Measurements from ENCODE around the gene CCR8. TPM values are rescaled to one million over a fixed set of nuclear protein-coding genes. Genes with fewer than 3 reads are reported as not detected.

The CCR8 gene, protein sequence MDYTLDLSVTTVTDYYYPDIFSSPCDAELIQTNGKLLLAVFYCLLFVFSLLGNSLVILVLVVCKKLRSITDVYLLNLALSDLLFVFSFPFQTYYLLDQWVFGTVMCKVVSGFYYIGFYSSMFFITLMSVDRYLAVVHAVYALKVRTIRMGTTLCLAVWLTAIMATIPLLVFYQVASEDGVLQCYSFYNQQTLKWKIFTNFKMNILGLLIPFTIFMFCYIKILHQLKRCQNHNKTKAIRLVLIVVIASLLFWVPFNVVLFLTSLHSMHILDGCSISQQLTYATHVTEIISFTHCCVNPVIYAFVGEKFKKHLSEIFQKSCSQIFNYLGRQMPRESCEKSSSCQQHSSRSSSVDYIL
- not detected for total RNA-seq
- long read RNA-seq = 0 reads

DNA sequence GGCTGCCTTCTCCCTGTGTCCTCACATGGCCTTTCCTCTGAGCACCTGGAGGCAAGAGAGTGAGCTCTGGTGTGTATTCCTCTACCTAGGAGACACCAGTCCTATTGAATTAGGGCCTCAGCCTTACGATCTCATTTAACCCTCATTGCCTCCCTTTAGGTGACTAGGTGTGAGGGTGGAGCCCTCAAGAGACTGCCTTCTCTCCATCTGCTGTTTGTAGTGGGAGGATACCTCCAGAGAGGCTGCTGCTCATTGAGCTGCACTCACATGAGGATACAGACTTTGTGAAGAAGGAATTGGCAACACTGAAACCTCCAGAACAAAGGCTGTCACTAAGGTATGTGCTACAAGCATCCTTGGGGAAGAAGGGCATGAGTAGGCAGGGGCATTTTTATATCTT lies at the start of gene CCR8:
CCR8 (plus strand) TSS at position 217 of the 400 bp plus-strand sequence. CDS start 2,623 bp downstream, outside the sequence.
- ATAC-seq = peak; percentile 72
- intact Hi-C loops (cut with DNase I, micrococcal nuclease) = no loop called here

DNA sequence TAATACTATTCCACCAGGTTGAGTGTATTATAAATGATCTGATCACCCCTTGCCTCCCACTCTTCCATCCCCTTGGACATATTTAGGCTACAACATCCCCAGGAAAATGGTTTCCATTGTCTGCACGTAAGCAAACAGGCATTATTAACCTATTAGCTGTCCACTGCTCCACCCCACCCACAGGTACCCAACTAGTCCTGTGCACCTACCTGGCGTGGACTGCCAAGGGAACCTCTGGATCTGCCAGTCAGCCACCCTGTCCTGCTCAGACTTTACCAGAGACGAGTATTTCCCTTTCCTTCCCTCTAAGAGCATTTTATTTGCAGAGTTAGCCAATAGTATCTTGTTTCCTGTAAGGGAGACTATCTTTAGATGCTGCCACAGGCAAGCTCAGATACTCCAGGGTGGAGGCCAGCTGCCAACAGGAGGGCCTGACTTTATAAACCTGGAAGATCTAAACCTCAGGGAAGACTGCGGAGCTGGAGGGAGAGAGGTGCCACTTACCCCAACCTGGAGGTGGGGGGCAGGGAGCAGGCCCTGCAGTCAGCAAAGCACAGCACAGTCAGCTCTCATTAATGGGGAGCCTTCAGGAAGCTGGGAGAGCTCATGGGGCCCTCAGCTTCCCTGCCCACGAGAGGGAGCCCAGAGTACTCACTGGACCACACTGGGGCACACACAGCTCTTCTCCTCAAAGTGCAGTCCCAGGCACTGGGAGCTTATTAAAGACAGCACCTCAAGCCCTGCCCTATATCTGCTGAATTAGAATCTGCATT lies 49.6 kb upstream of the CCR8 start, which contains the start of gene CX3CR1:
CX3CR1 (minus strand) TSS at position 292 of the 773 bp plus-strand sequence. CDS start 13,527 bp downstream, outside the sequence.
- intact Hi-C loops (cut with DNase I, micrococcal nuclease) = loop anchor here in 1 of 2 donors (10.0 kb wide), 2 partner anchors 75 to 145 kb away; no protein-coding TSS in a partner anchor
- ATAC-seq (no peak), DNase-seq (no peak)

More for the DNA sequence above, at the start of gene CCR8:
- DNase-seq = no peak

DNA sequence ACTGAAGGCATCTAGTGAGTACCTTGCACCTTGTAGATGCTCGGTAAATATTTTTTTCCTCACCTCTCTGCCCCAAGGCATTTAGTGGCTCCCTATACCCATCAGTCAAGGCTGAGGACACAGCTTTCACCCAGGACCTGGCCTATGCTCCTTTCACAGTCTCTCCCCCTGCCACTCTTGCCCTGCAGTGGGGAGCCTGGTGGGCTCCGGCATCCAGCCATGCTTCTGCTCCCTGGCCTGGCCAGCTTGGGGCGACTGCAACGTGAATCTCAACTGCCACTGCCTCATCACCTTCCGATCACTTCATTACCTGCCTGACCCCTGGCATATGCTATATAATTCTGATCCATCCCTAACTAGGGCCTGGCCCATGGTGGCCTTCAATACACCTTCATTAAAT lies 48.9 kb upstream of the CCR8 start:
- DNase-seq (no peak), ATAC-seq (no peak)
- intact Hi-C loops (cut with DNase I, micrococcal nuclease) = loop anchor here in 1 of 2 donors (10.0 kb wide), 2 partner anchors 76 to 146 kb away; no protein-coding TSS in a partner anchor

DNA sequence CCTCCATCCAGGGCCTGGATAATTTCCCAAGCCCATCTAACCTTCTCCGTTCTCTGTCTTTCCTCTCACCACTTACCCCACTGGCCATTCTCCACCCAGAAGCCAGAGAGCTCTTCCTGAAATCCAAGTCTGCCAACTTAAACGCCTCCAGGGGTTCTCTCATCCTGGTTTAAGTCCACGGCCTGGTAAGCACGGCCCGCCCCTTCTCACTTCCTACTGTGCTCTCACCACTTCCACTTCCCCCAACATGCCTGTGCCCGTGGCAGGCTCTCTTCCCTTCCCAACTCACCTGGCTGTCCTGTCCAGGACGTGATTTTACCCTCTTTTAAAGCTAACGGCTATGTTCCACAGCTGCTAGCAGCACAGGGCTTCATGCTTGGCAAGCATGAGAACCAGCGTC lies 48.0 kb upstream of the CCR8 start:
- intact Hi-C loops (cut with DNase I, micrococcal nuclease) = loop anchor here in 1 of 2 donors (10.0 kb wide), 2 partner anchors 77 to 147 kb away; no protein-coding TSS in a partner anchor
- DNase-seq = no peak

DNA sequence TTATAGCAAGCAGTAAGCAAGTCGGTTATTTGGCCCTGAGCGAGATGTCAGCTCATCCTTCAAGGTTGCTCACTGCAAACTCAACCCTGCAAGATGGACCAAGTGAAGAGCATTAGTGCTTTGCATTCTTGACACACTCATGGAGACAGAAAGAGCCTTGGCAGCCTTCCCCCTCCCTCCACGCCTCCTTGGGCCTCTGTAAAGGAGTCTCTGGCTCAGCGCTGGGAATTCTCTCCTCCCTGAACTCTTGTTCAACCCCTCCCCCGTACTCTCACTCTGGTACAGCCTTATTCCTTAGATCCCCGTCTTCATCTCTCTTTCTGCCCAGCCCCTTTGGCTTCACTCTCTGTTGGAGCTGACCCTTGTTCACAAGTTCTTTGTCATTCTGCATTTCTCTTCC lies 47.5 kb upstream of the CCR8 start:
- no peak for ATAC-seq
- intact Hi-C loops (cut with DNase I, micrococcal nuclease) = loop anchor here in 1 of 2 donors (10.0 kb wide), 2 partner anchors 77 to 147 kb away; no protein-coding TSS in a partner anchor
- DNase-seq = no peak

More for the DNA sequence above, 48.0 kb upstream of the CCR8 start:
- no peak for ATAC-seq

DNA sequence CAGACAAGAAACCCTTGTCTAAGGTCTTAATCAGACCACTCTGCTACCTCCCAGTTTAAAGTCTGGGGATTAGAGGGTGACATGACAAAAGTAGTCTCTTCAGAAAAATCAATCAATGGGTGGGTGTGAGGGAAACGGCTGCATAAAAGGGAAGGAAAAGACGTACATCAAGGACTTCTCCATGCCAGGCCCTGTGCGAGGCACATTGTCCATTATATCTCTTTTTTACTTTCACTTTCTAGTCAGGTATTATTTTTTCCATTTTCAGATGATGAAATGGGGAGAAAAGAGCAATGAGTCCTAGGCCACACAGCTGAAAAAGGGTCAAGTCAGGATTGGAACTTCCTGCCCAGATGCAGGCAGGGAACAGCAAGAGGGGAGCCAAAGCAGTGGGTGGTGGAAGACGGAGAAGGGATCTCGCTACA lies 45.0 kb upstream of the CCR8 start:
- ATAC-seq (no peak), DNase-seq (no peak)
- intact Hi-C loops (cut with DNase I, micrococcal nuclease) = loop anchor here in 1 of 2 donors (10.0 kb wide), 2 partner anchors 80 to 150 kb away; no protein-coding TSS in a partner anchor

DNA sequence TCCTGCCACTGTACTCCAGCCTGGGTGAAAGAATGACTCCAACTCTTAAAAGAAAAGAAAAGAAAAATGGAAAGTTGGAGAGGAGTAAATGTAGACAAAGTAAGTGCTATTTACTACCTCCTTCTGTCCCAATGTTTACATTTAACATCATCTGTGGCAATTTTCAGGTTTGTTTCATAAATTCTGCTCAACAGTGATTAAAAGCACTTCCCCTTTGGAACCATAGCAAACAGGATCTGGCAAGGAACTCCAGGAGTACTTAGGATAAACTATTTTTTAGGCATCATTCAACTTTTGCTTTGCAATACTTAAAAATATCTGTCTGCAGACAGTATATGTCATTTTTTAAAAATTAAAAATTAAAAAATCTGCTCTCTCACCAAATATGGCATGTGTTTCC lies 44.2 kb upstream of the CCR8 start:
- ATAC-seq = no peak
- DNase-seq = no peak
- intact Hi-C loops (cut with DNase I, micrococcal nuclease) = loop anchor here (5.0 to 10.0 kb wide), 3 partner anchors 81 to 151 kb away; partner anchors contain the start of gene XIRP1 (in 1 of the 2)

DNA sequence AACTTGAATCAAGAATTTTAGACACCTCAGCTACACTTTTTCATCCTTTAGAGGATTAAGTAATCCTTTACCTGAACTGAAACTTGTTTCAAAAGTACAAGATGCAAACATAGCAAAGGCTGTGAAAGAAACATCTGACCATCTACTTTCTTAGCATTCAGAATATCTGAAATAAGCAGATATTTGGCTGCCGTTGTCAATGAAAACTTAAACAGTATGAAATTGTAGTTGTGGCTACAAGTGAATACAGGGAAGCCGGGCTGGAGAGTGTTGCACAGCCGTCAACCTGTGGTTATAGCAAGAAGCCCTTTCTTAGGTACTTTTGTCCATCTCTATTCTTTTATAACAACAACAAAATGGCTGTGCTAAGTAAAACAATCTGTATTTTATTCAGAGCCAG lies 42.7 kb upstream of the CCR8 start:
- no peak for ATAC-seq
- DNase-seq = no peak
- intact Hi-C loops (cut with DNase I, micrococcal nuclease) = loop anchor here (5.0 to 10.0 kb wide), 3 partner anchors 82 to 152 kb away; partner anchors contain the start of gene XIRP1 (in 1 of the 2)

DNA sequence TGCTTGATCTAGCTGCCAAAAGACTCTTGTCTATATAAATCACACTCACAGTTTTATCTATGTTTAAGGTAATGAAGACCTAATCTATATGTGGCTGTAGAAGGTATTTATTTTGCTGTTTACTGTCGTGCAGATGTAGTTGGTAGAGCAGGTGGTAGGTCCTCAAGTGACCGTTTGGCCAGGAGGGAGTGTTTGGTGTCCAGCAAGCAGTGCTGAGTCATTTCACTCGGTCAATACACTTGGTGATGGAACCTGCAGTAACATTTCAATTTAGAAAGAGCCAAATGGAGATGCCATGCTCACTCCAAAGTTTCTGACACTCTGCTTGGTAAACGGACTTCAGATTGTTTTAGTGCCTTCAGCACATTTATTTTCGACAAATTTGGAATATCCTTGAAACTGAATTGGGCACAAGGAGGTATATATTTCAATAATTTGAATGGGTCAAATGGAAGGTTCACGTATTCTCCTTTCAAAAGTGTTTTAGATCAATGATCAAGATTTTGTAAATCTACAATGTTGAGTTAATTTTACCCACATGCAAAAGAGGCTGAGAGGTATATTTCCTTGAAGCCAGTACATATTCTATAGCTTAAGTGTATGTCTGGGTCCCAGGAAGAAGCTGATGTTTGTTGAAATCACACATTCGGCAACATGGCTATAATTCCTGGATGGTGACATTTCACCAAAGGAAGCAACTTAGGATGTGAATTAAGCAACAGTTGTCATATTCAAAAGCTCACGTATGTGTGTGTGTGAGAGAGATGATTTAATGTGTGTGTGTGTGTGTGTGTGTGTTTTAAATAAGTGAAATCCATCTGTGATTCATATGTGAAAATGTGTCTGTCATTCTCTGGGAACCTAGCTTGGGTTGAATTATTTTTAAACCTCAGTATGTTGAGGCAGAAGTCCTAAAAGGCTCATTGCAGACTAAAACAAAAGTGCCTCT lies 42.0 kb upstream of the CCR8 start:
- no peak for ATAC-seq
- intact Hi-C loops (cut with DNase I, micrococcal nuclease) = loop anchor here (5.0 to 10.0 kb wide), 3 partner anchors 83 to 153 kb away; partner anchors contain the start of gene XIRP1 (in 1 of the 2)

DNA sequence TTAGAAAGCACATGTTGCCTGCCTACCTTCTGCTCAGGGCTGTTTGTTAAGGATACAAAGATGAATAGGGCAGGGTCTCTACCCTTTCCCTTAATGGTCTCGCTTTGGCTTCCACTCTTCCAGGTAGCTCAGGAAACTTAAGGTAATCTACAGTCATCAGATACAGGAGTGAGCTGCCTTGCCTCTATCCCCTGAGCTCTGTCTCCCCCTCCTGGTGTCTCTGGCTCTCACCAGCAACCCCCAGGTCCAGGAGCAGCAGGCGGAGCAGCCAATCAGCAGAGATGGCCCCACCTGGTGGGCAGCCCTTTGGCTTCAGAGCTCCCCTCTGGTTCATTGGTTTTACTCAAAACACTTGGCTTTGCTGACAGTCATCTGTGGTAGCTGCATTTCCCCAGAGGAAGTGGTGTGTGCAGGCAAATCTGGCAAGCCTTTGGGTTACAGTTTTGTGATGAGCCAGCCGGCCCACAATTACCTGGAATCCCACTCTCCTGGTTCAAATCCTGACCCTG lies 41.2 kb upstream of the CCR8 start:
- intact Hi-C loops (cut with DNase I, micrococcal nuclease) = loop anchor here (5.0 to 10.0 kb wide), 3 partner anchors 84 to 154 kb away; partner anchors contain the start of gene XIRP1 (in 1 of the 2)
- peak; percentile 80 to 86 for DNase-seq
- peak; percentile 88 for ATAC-seq

More for the DNA sequence above, 42.0 kb upstream of the CCR8 start:
- DNase-seq = no peak

DNA sequence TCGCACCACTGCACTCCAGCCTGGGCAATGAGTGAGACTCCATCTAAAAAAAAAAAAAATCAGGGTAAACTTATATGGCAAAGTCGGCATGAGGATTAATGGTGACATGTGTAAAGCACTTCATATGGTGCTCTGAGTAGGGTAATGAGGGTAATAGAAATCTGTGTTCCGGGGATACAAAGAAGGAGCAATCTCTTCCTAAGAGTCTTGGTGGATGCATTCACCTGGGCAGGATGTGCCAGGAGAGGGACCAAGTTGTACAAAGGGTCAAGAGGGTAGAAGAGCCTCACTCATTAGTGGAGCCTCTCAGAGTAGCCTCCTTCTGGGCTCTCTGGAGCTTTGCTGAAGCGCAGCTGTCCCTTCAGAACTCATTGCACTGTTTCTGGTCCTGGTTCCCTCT lies 40.4 kb upstream of the CCR8 start:
- no peak for ATAC-seq
- no peak for DNase-seq
- intact Hi-C loops (cut with DNase I, micrococcal nuclease) = loop anchor here (5.0 to 10.0 kb wide), 3 partner anchors 84 to 154 kb away; partner anchors contain the start of gene XIRP1 (in 1 of the 2)

DNA sequence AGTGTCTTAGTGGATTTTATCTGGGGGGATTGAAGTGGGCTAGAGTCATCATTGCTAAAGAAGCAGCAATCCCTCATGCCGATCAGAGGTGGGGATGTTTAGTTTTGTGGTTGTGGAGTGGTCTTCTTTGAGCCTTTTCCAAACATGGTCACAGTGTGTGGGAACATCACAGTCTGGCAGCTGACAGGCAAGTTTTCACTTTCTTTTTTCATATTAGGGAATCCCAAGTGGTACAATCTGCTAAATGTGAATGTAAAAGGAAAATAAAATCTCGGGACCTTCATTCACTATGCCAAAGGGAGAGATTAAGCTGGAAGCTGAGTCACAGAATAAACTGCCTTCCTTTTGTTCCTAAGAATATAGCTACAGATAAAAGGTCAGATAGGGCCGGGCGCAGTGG lies 39.3 kb upstream of the CCR8 start:
- intact Hi-C loops (cut with DNase I, micrococcal nuclease) = loop anchor here in 1 of 2 donors (5.0 kb wide), 1 partner anchor 168 kb away; no protein-coding TSS in a partner anchor
- peak; percentile 58 for ATAC-seq
- DNase-seq = no peak

DNA sequence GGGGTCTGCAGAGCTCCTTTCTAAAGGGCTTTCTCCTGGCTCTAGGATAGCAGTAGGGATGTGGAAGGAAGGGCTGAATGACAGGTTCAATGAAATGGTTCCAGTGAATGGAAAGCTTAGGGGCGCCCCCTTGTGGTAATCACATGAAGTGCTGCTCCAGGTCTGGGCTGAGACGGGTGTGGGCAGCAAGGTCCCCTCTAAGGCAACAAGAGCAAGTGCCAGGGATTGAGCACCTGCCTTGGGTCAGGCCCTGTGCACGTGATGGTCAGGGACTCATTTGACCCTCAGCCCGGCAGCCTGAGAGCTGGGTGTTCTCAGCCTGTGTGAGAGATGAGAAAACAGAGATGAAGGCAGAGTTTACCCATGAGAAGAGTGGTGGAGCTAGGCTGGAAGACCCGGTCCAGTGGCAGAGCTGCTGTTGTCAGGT lies 37.6 kb upstream of the CCR8 start:
- ATAC-seq = peak; percentile 63
- intact Hi-C loops (cut with DNase I, micrococcal nuclease) = loop anchor here in 1 of 2 donors (5.0 kb wide), 1 partner anchor 170 kb away; no protein-coding TSS in a partner anchor

DNA sequence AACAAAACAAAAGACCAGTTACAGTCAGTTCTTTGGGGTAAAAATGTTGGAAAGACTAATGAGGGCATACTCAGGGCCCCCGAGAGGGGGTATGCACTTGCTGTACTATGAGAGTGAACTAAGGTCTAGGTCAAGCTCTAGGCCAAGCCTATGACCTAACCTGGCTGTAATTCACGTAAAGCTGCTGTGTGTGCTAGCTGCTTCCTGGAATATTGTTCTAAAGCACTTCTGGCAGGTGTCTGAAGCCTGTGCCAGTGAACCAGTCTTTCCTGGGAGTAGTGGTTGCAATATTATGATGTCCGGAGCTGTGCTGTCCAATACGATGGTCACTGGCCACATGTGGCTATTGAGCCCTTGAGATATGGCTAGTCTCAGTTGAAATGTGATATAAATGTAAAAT lies 36.5 kb upstream of the CCR8 start:
- intact Hi-C loops (cut with DNase I, micrococcal nuclease) = loop anchor here in 1 of 2 donors (5.0 kb wide), 1 partner anchor 171 kb away; no protein-coding TSS in a partner anchor

More for the DNA sequence above, 37.6 kb upstream of the CCR8 start:
- peak; percentile 49 to 77 for DNase-seq

DNA sequence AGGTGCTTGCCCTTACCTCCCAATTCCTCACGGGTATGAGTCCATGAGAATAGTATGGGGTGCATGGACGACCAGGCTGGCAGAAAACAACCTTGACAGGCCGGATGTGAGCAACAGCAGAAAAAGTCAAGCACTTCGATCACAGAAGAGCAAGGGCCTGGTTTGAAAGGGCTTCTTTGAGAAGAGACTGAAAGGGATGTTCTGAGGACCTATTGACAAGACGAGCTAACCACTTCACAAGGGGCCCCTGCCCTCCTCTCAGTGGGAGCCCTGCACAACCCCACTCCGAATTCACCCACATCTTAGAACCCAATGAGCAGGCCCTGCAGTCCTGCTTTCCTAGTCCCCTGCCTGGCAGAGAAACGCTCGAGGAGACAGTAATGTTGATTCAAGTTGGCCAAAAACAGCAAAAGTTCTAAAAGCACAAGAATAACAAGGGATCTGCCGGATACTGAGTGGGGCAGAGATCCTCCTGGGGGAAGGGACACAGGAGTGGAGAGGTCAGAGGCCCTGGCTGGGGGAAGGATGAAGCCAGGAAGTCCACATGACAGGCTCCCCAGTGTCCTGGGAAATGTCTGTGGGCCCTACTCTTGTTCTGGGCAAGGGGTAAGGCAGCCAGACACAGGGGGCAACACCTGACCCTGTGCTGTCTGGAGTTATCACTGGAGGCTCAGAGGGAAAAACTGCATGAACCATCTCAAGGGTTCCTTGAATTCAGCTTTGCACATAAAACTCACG lies 34.9 kb upstream of the CCR8 start:
- intact Hi-C loops (cut with DNase I, micrococcal nuclease) = loop anchor here in 1 of 2 donors (5.0 kb wide), 1 partner anchor 172 kb away; no protein-coding TSS in a partner anchor
- DNase-seq (no peak), ATAC-seq (no peak)

More for the DNA sequence above, 36.5 kb upstream of the CCR8 start:
- no peak for ATAC-seq
- DNase-seq = no peak

DNA sequence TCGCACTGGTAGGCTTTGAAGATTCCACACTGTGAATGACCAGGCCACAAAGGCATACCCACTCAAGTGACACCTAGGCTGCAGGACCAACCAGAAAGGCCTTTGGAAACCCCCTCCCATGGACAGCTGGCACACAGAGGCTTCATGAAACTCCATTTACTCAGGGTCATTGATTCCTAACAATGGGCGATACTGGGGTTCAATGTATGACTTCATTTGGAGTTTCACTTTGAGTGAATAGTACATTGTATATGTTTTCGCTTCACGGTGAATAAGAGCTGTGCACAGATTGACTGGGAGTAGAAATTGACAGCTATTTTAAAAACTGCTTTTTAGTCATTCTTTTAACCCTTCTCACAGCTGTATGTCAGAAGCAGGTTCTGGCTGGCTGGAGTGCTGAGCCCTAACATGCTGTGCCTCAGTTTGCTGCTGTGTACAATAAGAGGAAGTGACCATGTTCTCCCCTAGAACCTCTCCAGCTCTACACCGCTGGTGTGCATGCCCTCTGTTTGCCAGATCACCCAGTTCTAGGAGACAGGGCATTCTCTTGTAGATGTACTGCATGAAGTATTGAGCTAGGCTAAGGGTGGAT lies 34.2 kb upstream of the CCR8 start:
- ATAC-seq (no peak), DNase-seq (no peak)
- intact Hi-C loops (cut with DNase I, micrococcal nuclease) = no loop called here

All from left colon (tissue), 2 donors.